ENCODE results near the gene FGB.

Gene FGB

DNA sequence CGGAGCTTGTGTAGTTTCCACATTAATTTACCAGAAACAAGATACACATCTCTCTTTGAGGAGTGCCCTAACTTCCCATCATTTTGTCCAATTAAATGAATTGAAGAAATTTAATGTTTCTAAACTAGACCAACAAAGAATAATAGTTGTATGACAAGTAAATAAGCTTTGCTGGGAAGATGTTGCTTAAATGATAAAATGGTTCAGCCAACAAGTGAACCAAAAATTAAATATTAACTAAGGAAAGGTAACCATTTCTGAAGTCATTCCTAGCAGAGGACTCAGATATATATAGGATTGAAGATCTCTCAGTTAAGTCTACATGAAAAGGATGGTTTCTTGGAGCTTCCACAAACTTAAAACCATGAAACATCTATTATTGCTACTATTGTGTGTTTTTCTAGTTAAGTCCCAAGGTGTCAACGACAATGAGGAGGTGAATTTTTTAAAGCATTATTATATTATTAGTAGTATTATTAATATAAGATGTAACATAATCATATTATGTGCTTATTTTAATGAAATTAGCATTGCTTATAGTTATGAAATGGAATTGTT lies at the start of gene FGB:
Gene FGB, plus strand, starts transcription at position 315 of the 558 bp plus-strand sequence. Its CDS starts 8 bp downstream, at position 323.
- DNase-seq (ENCODE audit: low spot score): no peak

DNA sequence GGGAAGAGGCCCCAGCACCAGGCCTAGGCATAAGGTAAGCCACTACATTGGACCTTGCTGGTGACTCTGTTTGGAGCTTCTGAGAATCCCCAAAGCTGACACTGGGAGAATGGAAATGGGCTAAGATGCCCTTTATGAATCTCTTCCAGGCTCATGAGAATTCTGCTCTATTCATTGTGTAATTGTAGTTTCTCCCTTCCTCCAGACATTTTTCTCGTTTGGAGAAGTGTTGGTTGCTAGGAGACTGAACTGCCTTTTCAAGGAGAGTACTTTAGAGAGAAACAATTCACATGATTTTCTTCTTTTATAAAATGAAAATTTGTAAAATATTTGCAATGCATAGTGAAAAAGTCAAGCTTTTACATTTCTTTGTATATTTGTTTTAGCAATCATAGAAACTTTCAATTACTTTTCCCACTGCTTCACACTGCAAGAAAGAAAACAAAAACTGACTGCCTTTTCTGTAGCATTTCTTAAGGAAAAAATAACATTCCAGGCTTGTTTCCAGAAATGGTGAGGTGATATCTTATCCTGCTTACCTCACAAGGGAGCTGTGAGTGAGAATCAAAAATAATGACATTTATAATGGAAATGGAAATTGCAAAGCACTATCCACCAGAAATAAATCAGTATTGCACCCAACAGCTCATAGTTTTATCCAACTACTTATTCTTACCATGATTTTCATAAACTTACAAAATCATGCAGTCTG lies 46.3 kb upstream of the FGB start:
- DNase-seq (ENCODE audit: low spot score): peak; percentile 35

DNA sequence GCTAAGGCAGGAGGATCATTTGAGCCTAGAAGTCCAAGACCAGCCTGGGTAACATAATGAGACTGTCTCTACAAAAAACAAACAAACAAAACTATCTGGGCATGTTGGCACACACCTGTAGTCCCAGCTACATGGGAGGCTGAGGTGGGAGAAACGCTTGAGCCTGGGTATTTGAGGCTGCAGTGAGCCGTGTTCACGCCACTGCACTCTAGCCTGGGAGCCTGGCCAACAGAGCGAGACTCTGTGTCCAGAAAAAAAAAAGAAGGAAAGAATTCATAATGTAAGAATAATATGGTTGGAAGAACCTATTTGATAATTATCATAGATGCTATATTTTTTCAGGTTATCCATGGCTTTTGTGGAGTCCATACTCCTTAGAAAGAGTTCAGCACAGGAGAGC lies 45.2 kb upstream of the FGB start:
- no peak for DNase-seq (ENCODE audit: low spot score)

DNA sequence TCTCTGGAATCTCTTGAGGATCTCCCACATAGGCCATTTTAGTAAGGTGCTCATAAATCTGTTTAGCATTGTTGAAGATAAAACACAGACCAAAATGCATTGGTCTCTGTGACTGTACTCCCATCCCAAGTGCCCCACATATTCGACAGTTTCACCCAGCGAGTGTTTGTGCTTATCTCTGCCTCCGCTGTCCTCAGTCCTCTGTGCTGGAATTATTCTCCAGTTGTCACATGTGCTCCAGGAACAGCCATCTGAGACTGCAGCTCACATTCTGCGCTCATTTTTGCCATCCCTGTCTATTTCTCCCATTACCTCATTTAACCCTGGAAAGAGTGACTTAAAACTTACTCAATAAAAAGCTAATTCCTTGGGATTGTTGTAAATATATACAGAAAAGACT lies 43.6 kb upstream of the FGB start:
- DNase-seq (ENCODE audit: low spot score): no peak

DNA sequence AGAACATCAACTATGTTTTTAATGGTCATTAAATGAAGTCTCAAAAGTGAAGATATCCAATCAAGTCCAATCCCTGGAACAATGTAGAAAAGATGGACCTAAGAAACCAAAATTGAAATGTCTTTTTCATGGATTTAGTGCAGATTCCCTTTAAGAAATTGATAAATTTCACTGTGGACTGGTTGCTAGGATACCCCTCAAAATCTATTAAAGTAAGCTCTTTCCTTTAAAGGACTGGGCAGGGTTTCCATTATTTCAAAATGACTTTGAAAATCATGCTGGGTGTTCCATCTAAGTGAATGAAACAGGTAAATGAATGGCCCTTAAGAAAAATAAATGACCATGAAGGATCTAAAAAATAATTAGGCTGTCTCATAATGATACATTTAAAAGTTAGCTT lies 41.2 kb upstream of the FGB start:
- no peak for DNase-seq (ENCODE audit: low spot score)

DNA sequence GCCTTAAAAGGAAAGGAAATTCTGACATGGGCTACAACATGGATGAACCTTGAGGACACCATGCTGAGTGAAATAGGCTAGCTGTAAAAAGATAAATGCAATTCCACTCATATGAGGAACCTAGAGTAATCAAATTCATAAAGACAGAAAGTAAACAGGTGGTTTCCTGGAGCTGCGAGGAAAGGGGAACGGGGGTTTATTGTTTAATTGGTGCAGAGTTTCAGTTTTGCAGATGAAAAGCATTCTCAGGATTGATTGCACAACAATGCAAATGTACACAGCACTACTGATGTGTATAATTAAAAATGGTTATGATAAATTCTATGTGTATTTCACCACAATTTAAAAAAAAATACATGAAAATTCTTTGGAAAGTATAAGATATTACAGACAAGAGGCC lies 36.7 kb upstream of the FGB start:
- no peak for DNase-seq (ENCODE audit: low spot score)

DNA sequence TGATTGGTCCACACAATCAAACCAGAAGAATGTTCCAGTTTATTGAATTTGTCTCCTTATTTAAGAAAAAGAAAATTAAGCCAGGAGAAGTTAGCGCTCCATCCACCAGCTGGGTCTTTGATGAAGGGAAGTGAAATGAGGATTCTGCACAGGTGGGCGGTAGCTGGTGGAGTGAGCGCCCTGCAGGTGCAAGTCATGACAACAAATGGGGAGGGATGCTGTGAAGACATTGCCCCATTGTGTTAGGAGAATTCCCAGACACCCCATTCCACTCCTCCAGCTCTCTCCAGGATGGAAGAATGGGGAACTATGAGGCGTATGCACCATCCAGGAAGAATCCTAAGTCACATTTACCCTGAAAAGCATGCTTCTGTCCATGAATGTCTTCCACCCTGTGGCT lies 35.5 kb upstream of the FGB start:
- no peak for DNase-seq (ENCODE audit: low spot score)

DNA sequence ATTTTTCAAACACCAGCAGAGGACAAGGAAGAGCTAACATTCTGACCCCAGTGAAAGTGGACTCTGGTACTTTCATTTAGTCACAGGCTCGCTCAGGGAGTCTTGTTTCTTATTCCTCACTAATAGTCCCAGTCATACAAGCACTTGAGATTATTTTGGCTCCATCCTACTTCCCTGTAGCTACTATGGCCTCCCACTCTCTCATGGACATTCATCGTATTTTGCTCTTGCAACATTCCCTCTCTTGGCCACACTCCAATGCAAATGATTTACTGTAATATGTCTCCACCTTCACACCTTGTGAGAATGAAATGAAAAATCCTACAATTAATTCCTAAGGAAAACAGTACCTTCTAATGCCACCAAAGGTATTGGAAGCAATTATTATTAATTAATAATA lies 33.9 kb upstream of the FGB start:
- DNase-seq (ENCODE audit: low spot score): no peak

DNA sequence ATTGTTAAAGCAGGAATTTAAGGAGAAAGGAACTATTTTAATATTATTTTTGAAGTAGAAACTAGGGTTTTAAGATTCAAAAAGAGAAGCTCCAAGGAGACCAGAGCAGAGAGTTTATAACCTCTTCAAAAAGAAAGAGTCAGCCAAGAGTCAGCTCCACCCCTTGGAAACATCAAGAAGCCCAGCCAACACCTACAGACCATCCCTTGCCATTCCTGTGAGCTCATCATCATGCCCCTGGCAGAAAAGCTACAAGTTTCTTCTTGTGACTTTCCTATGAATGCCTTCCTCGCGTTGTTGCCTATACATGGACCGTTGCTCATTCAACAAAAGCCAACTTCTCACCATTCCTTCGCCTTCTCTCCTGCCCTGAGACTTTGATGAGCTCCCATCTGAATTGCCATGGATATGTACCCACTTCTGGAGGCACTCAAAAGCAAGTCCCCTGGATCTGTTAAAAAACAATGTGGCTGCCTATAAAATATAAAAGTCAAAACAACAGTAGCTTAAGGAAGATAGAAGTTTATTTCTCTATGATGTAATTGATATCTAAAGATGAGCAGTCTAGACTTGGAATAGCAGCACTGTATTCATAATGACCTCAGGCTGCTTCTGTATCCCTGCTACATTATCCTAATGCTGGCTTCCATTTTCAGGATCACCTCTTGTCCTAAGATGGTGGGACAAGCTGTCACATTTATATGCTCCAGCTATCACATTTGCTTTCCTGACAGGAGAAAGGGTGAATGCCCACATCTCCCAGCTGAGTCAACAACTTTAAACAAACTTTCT lies 32.9 kb upstream of the FGB start:
- no peak for DNase-seq (ENCODE audit: low spot score)

DNA sequence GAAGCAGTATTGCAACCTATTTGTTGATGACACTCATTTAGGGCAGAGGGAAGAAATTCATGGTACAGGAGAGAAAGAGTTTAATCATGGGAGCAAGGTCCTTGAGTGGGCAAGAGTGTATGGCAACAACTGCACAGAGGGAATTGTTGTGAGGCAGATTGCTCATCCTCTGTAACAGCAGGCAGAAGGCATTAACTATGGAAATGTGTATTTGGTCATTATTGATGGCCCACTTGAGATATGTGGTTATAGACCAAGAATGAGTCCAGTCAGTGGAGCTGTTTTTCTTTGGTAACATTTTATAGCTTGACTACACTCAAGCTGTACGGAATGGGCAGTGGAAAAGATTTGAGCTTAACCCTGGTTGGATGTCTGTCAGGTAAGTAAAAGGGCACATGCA lies 28.5 kb upstream of the FGB start:
- DNase-seq (ENCODE audit: low spot score): no peak

DNA sequence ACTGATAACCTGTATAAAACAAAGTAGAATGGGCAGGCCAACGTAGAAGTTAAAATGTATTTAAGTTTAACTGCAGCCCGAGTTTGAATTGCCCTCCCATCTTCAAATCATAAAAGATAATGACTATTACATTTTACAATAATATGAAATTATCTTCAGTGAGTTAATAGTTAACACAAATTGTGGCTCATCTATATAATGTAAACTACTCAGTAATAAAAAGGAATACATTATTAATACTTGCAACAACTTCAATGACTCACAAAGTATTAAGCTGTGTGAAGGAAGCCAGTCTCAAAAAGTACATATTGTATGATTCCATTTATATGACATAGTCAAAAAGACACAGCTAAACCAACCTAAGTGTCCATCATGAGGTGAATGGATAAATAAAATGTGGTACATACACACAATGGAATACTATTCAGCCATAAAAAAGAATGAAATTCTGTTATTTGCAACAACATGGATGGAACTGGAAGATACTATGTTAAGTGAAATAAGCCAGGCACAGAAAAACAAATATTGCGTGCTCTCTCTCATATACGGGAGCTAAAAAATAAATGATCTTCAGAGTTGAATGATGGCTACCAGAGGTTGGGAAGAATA lies 20.4 kb upstream of the FGB start:
- no peak for DNase-seq (ENCODE audit: low spot score)

DNA sequence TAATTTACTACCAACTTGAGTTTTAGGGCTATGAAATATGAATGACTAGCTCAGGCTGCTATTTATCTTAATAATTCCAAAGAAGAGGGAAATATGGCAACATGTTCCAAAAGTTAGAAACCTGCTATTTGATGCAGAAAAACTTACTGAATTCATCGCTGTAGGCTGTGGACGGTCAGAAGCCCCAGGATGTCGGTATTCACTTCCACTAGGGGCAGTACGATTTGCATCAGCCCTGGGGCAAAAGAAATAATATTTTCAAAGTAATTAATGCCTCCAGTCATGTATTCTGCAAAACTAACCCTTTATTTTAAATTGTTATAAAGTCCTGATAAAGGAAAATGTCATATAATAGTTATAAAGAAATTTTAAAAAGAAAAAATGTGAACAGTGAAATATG lies 17.1 kb upstream of the FGB start:
- DNase-seq (ENCODE audit: low spot score): no peak

DNA sequence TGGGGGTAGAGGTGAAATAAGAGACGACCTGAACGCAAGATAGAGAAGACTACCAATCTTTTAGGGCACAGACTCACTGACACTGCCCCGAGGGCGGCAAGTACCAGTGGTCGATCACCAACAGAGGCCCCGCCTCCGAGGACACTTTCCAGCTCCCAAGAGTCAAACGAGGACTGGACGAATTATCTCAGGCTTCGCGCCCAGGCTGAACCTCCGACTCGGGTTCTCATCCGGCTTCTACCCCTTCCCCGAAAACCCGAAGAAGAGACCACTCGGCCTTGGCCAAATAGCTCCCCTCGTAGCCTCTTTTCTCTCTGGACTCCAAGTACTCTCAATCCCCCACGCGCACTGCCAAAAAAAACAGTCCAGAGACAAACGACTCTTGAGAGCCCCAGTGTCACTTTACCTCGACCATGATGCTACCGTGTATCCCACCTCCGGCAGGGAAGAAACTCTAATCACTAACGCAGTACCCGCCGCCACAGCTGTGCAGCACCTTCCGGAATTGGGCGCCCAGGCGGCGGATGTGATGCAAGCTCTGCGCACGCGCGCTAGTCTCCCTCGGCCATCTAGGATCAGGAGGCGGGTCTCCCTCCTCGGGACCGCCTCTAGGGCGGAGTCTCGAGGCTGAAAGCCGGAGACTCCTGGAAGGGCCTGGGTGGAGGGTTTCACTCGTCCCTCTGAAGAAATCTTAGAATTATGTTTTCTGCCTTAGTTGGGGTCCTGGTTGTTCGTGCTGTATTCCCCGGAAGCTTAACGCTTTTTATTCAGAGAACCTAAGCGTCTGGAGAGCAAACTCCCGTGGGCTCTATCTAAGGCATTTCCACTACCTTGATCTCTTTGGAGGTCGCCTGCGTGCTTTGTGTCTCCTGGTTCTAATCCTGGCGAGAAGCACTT lies 12.7 kb upstream of the FGB start, which contains the start of gene PLRG1:
Gene PLRG1, minus strand, starts transcription at position 507 of the 897 bp plus-strand sequence. Its CDS starts 92 bp downstream, at position 415.
- DNase-seq (ENCODE audit: low spot score): peak; percentile 97

DNA sequence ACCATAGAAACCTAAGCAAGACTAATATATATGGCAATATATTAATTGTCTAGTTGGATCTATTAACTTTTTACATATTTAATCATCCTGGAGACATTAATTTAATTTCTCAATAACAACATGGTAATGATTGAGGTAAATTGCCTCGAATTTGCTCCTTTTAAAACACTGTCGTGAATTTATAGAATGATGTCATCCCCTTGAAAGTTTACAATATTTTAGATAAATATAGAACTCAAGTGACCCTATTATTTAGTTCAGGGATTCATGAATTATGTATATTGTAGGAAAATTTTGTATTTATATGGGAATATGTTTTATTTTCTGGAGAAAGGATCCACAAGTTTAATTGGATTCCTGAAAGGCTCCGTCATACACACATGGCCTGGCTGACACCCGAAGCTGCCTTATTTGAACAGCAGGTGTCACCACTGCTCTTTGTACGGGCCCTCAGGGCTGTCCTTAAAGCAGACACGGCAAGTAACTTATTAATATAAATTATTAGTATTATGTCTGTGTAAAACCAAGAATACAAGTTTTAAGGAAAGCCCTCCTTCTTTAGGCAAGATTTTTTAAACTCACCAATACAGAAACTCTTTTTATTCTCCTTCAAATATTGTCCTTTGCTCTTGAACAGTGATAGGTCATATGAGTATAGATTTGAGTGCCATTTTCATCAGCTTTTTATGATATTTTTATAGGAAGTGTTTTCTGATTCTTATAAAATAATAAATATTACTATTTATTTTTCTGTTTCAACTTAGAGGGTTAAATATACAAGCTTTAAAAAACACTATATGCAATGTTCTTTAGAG lies 10.7 kb upstream of the FGB start:
- peak; percentile 87 for DNase-seq (ENCODE audit: low spot score)

DNA sequence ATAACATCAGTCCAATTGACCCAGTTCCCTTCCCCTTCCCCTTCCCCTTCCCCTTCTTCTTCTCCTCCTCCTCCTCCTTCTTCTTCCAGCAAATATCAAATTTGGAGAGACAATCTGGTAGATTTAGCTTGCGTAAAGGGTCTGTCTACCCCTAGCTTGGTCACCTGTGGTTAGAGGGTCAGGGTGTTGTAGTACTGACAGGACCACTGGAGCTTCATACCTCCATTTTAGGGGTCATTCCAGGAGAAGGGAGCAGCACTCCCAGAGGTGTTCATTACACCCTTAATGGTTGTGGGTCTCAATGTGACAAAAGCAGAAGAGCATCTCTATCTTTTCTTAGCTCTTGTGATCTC lies 3.7 kb upstream of the FGB start:
- no peak for DNase-seq (ENCODE audit: low spot score)

DNA sequence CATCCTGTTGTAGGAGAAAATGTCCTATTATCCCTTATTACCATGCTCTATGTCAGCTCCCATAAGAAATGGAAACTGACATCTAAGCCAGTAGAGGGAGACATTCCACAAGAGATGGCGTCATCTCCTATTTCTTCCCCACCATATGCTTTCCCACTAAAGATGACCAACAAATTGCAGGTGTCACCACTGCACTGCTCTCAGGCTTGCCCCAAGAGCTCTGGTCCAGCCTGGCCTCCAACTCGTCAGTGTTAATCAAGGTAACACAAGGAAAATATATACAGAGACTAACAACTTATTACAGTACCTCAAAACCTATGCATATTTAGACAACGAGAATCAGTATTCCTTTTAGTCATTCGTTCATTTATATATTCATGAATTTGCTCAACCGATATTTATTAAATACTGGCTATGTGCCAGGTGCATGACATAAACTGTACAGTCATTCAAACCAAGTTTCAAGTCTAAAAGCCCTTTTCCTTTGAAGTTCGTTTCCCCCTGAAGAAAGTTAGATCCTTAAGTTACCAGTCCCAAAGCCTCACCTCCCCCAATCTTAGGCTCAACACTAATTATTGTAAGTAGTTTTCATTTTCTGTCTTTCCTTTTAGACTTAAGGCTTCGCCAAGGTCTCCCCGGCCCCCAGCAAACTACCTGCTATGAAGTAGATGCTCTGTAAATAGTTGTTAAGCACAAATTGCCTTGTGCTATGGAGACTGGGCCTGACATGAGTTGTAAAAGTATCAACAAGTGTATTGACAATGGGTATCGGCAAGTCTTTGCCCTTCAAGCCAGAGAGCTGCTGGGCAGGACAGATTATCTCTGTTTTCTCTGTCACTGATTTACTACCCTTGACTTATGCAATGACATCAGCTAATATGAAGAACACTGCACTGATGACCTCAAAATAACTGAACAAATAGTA lies 3.1 kb upstream of the FGB start:
- peak; percentile 69 for DNase-seq (ENCODE audit: low spot score)

DNA sequence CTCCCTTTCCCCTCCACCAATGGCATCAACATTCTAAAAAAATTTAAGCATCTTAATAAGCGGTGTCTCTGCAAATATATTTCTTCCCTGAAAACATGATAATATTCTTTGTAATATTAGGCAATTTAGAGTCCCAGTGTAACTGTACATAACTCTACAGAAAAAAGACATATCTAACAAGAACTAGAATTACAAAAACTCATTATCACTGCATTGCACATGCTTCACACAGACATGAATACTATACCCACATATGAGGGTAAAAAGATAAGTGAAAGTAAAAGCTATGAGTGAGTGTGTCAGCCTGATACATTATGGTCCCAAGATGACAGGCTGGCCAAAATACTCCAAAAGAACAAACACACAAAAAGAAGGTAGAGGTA lies 2.4 kb upstream of the FGB start:
- no peak for DNase-seq (ENCODE audit: low spot score)

DNA sequence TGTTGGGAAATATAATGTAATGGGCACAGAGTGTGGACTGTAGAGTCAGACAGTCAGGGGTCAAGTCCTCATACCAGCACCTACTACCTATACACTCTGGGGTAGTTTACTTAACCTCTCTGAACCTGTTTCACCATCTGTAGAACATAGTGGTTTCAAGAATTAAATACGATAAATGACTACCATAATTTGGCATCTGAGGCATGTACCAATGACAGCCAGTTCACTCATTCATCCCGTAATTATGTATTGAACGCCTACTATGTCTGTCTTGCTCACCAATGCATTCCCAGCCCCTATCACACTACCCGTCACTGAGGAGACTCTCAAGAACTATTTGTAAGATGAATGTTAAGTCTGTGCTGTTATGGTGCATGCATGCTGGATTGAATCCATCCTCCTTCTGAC lies 2.0 kb upstream of the FGB start:
- no peak for DNase-seq (ENCODE audit: low spot score)

DNA sequence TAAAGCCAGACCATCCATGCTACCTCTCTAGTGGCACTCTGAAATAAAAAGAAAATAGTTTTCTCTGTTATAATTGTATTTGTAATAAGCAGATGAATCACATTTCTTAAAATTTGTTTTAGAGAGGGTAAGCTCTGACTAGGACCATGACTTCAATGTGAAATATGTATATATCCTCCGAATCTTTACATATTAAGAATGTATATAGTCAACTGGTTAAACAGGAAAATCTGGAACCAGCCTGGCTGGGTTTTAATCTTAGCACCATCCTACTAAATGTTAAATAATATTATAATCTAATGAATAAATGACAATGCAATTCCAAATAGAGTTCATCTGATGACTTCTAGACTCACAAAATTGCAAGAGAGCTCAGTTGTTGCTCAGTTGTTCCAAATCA lies 1.5 kb downstream of the FGB start:
- DNase-seq (ENCODE audit: low spot score): no peak

DNA sequence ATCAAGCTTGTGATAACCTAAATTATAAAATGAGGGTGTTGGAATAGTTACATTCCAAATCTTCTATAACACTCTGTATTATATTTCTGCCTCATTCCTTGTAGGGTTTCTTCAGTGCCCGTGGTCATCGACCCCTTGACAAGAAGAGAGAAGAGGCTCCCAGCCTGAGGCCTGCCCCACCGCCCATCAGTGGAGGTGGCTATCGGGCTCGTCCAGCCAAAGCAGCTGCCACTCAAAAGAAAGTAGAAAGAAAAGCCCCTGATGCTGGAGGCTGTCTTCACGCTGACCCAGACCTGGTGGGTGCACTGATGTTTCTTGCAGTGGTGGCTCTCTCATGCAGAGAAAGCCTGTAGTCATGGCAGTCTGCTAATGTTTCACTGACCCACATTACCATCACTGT lies 2.9 kb downstream of the FGB start:
- no peak for DNase-seq (ENCODE audit: low spot score)

Data from pons (tissue), 1 donor.